ENCODE data around the gene CCNE1.
"Not testable (repeated sequence)": the region's sequence is repeated elsewhere in the genome, so short reads cannot be mapped to it uniquely, and the experiment has no call there.

Gene CCNE1

GRCh38 chr19:29789007-29789406 is 22.8 kb upstream of the CCNE1 start:
- DNase-seq, result no peak

DNA sequence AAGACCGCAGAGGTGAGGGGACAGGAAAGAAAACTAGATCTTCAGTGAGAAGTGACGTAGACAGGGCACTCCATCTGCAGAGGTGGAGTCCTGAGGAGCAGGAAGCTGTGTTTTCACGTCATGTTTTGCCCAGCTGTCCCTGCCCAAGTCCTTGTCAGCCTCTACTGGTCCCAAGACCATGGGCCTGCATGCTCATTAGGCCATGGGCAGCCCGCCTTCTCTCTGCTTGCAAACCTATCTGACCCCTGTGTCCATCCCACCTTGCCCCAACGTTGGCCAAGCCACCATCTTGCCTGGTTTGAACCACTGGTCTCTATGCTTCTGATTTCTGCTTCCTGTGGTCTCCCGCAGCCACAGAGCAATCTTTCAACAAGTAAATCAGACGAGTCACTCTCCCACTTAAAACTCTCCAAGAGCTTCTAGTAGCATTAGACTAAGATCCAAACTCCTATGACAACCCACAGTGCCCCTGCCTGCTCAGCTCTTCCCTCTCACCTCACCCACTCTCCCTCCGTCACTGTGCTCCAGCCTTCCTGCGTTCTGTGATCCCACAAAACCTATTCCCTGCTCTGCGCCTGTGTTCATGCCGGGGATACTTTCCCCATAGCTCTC is 18.6 kb upstream of the CCNE1 start:
- DNase-seq, result no peak

DNA sequence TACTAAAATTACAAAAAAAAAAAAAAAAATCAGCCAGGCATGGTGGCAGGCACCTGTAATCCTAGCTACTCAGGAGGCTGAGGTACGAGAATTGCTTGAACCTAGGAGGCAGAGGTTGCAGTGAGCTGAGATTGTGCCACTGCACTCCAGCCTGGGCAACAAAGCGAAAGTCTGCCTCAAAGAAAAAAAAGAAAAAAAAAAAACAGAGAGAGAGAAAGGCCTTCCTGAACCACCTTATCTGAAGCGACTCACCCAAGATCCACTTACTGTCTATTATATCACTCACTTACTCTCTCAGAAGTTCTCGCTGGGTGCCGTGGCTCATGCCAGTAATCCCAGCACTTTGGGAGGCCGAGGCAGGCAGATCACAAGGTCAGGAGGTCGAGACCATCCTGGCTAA is 17.3 kb upstream of the CCNE1 start:
- not testable (repeated sequence) for DNase-seq

- no peak for DNase-seq
Measured at GRCh38 chr19:29795461-29796172, 16.2 kb upstream of the CCNE1 start.

GRCh38 chr19:29796173-29796573 is 15.6 kb upstream of the CCNE1 start:
- DNase-seq, result no peak

- DNase-seq, result no peak
Measured at GRCh38 chr19:29798774-29799497, 12.9 kb upstream of the CCNE1 start.

GRCh38 chr19:29800100-29800825 is 11.5 kb upstream of the CCNE1 start:
- DNase-seq, result no peak

DNA sequence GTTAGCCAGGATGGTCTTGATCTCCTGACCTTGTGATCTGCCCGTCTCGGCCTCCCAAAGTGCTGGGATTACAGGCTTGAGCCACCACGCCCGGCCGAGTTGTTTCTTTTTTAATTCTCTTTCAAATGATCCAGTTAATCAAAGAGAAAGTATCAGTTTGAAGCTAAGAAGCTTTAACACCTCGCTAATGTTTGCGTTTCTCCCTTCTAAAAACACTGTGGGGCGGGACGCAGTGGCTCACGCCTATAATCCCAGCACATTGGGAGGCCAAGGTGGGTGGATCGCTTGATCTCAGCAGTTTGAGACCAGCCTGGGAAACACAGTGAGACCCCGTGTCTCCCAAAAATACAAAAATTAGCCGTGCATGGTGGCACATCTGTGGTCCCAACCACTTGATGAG is 7.8 kb upstream of the CCNE1 start:
- not testable (repeated sequence) for DNase-seq

DNA sequence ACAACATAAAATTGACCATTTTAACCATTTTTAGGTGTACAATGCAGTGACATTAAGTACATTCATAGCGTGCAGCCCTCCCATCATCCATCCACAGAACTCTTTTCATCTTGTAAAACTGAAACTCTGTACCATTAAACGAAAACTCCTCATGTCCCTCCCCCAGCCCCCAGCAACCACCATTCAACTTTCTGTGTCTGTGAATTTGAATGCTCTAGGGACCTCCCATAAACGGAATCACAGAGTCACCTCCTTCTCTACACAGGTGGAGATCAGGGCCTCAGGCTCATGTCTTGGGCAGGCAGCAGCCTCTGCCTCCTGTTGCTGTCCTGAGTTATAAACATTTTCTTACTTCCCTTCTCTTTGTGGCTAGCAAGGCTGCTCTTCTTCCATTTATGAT is 7.3 kb upstream of the CCNE1 start:
- no peak for DNase-seq

- no peak for DNase-seq
Measured at GRCh38 chr19:29805031-29805965, 6.5 kb upstream of the CCNE1 start.

- peak; percentile 89 for DNase-seq
Measured at GRCh38 chr19:29806098-29806866, 5.5 kb upstream of the CCNE1 start.

DNA sequence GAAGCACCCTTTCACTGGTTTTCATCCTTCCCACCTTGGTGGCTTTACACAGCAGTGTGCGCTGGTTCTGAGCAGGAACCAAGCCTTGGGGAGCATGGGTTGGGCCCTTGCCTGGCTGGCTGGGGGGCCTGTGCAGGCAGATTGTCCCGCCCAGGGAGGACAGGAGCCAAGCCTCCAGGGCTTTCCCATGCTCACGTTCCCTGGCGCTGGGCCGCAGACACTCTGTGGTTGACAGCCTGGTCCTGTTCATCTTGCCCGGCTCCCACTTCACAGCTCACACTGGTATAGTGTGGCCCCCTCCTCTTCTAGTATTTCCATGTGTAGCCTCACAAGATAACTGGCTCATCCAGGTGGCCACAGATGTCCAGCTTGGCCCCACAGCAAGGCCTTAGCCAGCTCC is 4.6 kb upstream of the CCNE1 start:
- DNase-seq, result no peak

DNA sequence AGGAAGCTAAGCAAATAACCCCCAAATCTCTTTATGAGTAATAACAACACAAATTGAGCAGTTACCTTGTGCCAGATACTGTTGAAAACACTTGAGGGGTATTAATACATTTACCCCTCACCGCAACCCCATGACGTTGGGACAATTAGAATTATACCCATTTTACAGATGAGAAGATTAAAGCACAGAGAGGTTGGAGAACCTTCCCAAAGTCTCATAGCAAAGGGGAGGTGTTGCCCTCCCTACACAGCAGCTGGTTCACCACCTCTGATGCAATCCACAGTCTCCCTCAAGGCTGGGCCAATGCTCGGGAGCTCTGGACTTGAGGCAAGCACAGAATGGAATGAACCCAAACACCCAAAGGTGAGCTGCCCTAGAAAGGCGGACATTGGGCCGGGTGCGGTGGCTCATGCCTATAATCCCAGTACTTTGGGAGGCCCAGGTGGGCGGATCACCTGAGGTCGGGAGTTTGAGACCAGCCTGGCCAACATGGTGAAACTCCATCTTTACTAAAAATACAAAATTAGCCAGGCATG is 3.9 kb upstream of the CCNE1 start:
- no peak for DNase-seq

- DNase-seq, result no peak
Measured at GRCh38 chr19:29809795-29810503, 1.8 kb upstream of the CCNE1 start.

DNA sequence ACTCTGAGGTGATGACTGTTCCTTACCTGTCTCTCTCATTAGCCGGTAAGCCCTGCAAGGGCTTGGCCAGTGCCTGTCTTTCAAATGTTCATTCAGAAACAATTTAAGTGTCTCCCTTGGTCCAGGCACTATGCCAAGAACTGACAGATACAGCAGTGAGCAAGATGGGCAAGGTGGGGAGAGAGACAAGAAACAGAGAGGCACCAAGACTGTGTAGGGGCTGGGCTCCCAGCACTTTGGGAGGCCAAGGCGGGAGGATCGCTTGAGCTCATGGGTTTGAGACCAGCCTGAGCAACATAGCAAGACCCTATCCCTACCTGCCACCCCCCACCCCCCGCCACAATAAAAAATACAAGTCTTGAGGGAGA is 1.3 kb upstream of the CCNE1 start:
- DNase-seq, result no peak

DNA sequence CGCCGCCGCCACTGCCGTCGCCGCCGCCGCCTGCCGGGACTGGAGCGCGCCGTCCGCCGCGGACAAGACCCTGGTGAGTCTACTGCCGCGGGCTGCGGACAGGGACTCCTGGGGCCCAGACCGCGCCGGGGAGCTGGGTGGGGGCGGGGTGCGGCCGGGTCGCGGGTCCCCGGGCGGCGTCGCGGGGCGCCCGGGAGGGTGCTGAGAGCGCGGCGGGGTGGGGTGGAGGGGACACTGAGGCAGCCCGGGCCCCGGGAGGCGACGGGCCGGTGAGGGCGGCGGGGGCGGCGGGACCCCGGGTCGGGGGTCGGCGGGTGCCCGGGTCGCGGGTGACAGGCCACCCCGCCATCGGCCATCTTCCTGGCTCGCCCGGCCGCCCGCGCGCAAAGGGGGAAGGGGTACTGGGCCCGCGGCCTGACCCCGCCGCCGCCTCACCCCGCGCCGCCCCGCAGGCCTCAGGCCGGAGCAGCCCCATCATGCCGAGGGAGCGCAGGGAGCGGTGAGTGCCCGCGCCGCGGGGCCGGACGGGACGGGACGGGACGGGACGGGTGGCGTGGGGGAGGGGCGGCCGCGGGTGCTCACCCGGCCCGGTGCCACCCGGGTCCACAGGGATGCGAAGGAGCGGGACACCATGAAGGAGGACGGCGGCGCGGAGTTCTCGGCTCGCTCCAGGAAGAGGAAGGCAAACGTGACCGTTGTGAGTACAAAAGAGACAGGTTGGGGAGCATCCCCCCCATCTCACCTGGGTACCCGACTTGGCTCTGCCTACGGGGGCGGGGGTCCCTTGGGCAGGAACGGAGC is 489 bp downstream of the CCNE1 start:
- DNase-seq, result peak; percentile 39

- DNase-seq, result no peak
Measured at GRCh38 chr19:29812881-29813275, 1.1 kb downstream of the CCNE1 start.

GRCh38 chr19:29813642-29814041 is 1.9 kb downstream of the CCNE1 start:
- no peak for DNase-seq

GRCh38 chr19:29815231-29815630 is 3.4 kb downstream of the CCNE1 start:
- peak; percentile 40 for DNase-seq

DNA sequence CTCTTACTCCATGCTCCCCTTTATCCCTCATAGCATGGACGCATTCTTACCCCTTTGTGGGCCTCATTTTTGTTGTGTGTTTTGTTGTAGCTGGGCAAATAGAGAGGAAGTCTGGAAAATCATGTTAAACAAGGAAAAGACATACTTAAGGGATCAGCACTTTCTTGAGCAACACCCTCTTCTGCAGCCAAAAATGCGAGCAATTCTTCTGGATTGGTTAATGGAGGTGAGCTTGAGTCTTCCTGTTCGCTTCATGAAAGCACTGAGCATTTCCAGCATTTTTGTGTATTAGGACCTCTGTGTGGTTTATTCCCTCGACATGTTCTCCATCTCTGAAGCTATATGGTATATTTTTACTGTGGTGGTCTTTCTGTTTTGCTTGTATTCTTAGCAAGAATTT is 5.5 kb downstream of the CCNE1 start:
- DNase-seq, result no peak
